ENCODE measurements around the gene FAM200B.

The FAM200B gene

DNA sequence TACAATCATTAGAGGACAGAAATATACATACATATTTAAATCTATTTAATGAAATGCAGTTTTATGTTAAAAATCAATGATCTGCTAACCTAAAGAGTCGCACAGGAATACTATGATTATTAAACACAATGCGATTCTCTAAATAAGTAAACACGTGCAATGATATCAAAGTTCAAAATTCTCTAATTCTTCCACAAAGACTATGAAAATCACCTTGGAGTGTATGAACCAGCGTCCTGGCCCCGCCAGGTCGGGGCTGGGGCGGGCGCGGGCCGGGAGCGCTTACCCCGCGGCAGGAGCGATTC, 608 bp upstream of the FAM200B start:
- TF ChIP-seq, protein P1, sequence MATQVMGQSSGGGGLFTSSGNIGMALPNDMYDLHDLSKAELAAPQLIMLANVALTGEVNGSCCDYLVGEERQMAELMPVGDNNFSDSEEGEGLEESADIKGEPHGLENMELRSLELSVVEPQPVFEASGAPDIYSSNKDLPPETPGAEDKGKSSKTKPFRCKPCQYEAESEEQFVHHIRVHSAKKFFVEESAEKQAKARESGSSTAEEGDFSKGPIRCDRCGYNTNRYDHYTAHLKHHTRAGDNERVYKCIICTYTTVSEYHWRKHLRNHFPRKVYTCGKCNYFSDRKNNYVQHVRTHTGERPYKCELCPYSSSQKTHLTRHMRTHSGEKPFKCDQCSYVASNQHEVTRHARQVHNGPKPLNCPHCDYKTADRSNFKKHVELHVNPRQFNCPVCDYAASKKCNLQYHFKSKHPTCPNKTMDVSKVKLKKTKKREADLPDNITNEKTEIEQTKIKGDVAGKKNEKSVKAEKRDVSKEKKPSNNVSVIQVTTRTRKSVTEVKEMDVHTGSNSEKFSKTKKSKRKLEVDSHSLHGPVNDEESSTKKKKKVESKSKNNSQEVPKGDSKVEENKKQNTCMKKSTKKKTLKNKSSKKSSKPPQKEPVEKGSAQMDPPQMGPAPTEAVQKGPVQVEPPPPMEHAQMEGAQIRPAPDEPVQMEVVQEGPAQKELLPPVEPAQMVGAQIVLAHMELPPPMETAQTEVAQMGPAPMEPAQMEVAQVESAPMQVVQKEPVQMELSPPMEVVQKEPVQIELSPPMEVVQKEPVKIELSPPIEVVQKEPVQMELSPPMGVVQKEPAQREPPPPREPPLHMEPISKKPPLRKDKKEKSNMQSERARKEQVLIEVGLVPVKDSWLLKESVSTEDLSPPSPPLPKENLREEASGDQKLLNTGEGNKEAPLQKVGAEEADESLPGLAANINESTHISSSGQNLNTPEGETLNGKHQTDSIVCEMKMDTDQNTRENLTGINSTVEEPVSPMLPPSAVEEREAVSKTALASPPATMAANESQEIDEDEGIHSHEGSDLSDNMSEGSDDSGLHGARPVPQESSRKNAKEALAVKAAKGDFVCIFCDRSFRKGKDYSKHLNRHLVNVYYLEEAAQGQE (IDR thresholded peaks at IDR 0.05; ENCODE audit: insufficient read depth in 1 of 2, low read depth in 2 of 2, low read length in 2 of 2), result no peak
- TF ChIP-seq SIN3A (IDR thresholded peaks at IDR 0.05; ENCODE audit: borderline replicate concordance, insufficient read depth, low read length), result no peak
- no peak for TF ChIP-seq POLR2AphosphoS5 (IDR thresholded peaks at IDR 0.05; ENCODE audit: low read depth, low read length)
- TF ChIP-seq FOXP2 (optimal IDR thresholded peaks at IDR 0.05; ENCODE audit: borderline replicate concordance, extremely low read depth, extremely low read length, insufficient read depth), result no peak
- TF ChIP-seq TAF1 (IDR thresholded peaks at IDR 0.05; ENCODE audit: borderline replicate concordance, insufficient read depth, low read length), result no peak

DNA sequence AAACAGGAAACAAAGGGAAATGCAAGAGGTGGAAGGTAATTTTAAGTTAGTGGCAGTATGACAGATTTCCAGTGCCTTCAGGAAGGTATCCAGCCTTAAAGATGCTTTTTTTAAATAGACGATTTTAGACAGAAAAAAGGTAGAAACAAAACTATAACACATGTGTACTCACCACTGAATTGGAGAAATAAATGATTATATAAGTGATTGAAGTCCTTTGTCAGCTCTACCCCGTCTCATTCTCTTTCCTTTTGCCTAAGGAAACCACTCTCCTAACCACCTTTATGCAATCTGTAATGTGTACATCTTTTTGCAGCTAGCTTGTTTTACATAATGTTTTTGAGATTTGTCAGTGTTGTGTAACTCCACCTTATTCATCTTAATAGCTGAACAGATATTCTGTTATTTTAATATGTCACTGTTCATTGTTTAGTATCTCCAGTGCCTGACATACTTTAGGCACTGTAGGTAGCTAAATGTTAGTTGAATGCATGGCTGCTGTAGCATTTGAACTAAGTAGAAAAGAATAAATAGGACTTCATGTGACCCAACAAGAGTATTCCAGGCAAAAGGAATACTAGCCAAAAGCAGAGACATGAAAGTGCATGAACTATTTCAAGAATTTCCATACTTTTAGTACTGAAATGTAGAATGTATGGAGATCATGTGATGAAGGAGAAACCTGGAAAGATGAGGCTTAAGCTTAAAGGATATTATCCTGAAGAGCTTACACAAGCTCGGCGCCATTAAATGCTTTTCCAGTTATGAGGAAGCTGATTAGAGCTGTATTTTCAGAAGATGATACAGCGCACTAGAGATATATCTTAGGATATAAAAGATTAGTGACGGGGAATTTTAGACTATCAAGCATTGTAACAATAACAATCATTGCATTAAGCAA, 865 bp downstream of the FAM200B start:
- TF ChIP-seq TAF1 (IDR thresholded peaks at IDR 0.05; ENCODE audit: borderline replicate concordance, insufficient read depth, low read length), result no peak
- TF ChIP-seq SIN3A (IDR thresholded peaks at IDR 0.05; ENCODE audit: borderline replicate concordance, insufficient read depth, low read length), result no peak
- TF ChIP-seq, protein P1 (IDR thresholded peaks at IDR 0.05; ENCODE audit: insufficient read depth in 1 of 2, low read depth in 2 of 2, low read length in 2 of 2), result no peak
- TF ChIP-seq POLR2AphosphoS5 (IDR thresholded peaks at IDR 0.05; ENCODE audit: low read depth, low read length), result no peak

DNA sequence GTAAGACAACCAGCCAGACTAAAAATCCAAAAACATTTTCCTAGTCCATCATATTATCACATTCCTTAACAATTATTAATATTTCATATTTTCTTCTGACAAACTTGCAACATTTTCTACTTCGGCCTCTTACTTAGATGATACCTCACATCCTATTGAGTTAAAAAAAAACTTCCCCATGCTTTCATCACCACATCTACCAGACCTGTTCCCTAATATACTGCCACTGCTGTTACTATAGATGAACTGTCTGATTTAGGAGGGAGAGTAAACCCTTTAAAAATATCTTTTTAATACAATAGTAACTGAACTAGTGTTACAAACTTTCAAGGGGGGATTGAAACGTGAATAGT, 1.5 kb downstream of the FAM200B start:
- TF ChIP-seq SIN3A (IDR thresholded peaks at IDR 0.05; ENCODE audit: borderline replicate concordance, insufficient read depth, low read length), result no peak
- no peak for TF ChIP-seq POLR2AphosphoS5 (IDR thresholded peaks at IDR 0.05; ENCODE audit: low read depth, low read length)
- no peak for TF ChIP-seq TAF1 (IDR thresholded peaks at IDR 0.05; ENCODE audit: borderline replicate concordance, insufficient read depth, low read length)
- no peak for TF ChIP-seq FOXP2 (optimal IDR thresholded peaks at IDR 0.05; ENCODE audit: borderline replicate concordance, extremely low read depth, extremely low read length, insufficient read depth)
- TF ChIP-seq, protein P1 (IDR thresholded peaks at IDR 0.05; ENCODE audit: insufficient read depth in 1 of 2, low read depth in 2 of 2, low read length in 2 of 2), result no peak

DNA sequence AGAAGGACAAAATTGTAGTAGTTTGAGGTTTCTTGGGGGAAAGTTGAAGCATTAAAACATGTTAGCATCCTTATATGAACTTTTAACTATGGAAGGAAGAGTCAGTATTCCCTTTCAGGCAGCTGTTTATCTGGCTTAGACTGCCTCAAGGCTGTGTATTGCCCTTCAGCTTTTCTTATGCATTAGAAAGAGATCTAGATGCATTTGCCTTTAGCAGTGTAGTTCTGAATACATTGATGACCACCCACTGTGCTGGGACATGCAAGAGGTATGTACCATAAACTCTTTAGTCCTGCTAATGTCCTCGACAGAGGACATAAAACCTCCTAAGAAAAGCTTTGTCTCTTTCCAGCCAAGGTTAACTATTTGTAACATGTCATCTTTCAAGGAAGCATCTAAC, 2.9 kb downstream of the FAM200B start:
- TF ChIP-seq TAF1 (IDR thresholded peaks at IDR 0.05; ENCODE audit: borderline replicate concordance, insufficient read depth, low read length) (no peak), POLR2AphosphoS5 (IDR thresholded peaks at IDR 0.05; ENCODE audit: low read depth, low read length) (no peak), SIN3A (IDR thresholded peaks at IDR 0.05; ENCODE audit: borderline replicate concordance, insufficient read depth, low read length) (no peak), FOXP2 (optimal IDR thresholded peaks at IDR 0.05; ENCODE audit: borderline replicate concordance, extremely low read depth, extremely low read length, insufficient read depth) (no peak)
- TF ChIP-seq, protein P1 (IDR thresholded peaks at IDR 0.05; ENCODE audit: insufficient read depth in 1 of 2, low read depth in 2 of 2, low read length in 2 of 2), result no peak

Data from PFSK-1 (cell line).